ENCODE measurements around the gene C16orf54.

- TF ChIP-seq POLR2A (IDR thresholded peaks at IDR 0.05; ENCODE audit: low read depth, low read length) (no peak), NFIC (IDR thresholded peaks at IDR 0.05; ENCODE audit: low read depth, low read length) (no peak), TARDBP (IDR thresholded peaks at IDR 0.05; ENCODE audit: borderline replicate concordance) (no peak)
- TF ChIP-seq, protein P1, sequence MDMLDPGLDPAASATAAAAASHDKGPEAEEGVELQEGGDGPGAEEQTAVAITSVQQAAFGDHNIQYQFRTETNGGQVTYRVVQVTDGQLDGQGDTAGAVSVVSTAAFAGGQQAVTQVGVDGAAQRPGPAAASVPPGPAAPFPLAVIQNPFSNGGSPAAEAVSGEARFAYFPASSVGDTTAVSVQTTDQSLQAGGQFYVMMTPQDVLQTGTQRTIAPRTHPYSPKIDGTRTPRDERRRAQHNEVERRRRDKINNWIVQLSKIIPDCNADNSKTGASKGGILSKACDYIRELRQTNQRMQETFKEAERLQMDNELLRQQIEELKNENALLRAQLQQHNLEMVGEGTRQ (IDR thresholded peaks at IDR 0.05; ENCODE audit: borderline replicate concordance, low read depth, low read length) = no peak
Measured at GRCh38 chr16:29736112-29736511, 9.7 kb downstream of the C16orf54 start.

Measured in GM12878 (cell line).